ENCODE measurements around the gene FHOD3. TPM values are rescaled to one million over a fixed set of nuclear protein-coding genes. Genes with fewer than 3 reads are reported as not detected.

Gene FHOD3
- total RNA-seq, 1 donor from 2014 or later: not detected

- Mint-ChIP-seq H3K27me3 (ENCODE audit: low read depth) (peaks cover 7% of the 10 kb centered on the region), H3K4me1 (ENCODE audit: low read depth) (no peaks in the 10 kb centered on the region), H3K4me3 (ENCODE audit: low read depth) (no peak overlapping the region), H3K9me3 (no peaks in the 10 kb centered on the region), H3K36me3 (ENCODE audit: low read depth) (no peaks in the 10 kb centered on the region), H3K27ac (no peak overlapping the region)
- intact Hi-C loops (cut with micrococcal nuclease): no loop called here
- no peak for DNase-seq (ENCODE audit: low spot score)
Observed at GRCh38 chr18:36635414-36636096, 338.0 kb downstream of the FHOD3 start.

- H3K4me3 Mint-ChIP-seq (ENCODE audit: low read depth): no peak overlapping the region
- intact Hi-C loops (cut with micrococcal nuclease): no loop called here
Observed at GRCh38 chr18:36636237-36636817, 338.8 kb downstream of the FHOD3 start.

GRCh38 chr18:36638224-36638623 lies 340.7 kb downstream of the FHOD3 start:
- intact Hi-C loops (cut with micrococcal nuclease): no loop called here
- DNase-seq (ENCODE audit: low spot score): no peak
- H3K9me3 Mint-ChIP-seq: no peaks in the 10 kb centered on the region
- no peaks in the 10 kb centered on the region for H3K4me1 Mint-ChIP-seq (ENCODE audit: low read depth)
- no peaks in the 10 kb centered on the region for H3K36me3 Mint-ChIP-seq (ENCODE audit: low read depth)
- H3K27ac Mint-ChIP-seq: no peak overlapping the region
- H3K4me3 Mint-ChIP-seq (ENCODE audit: low read depth): no peak overlapping the region
- peaks cover 7% of the 10 kb centered on the region for H3K27me3 Mint-ChIP-seq (ENCODE audit: low read depth)

More at GRCh38 chr18:36636237-36636817, 338.8 kb downstream of the FHOD3 start:
- no peak overlapping the region for H3K27ac Mint-ChIP-seq
- H3K27me3 Mint-ChIP-seq (ENCODE audit: low read depth): peaks cover 7% of the 10 kb centered on the region
- no peaks in the 10 kb centered on the region for H3K36me3 Mint-ChIP-seq (ENCODE audit: low read depth)
- no peaks in the 10 kb centered on the region for H3K9me3 Mint-ChIP-seq
- DNase-seq (ENCODE audit: low spot score): no peak
- no peaks in the 10 kb centered on the region for H3K4me1 Mint-ChIP-seq (ENCODE audit: low read depth)

GRCh38 chr18:36640021-36640952 lies 342.8 kb downstream of the FHOD3 start:
- Mint-ChIP-seq H3K4me1 (ENCODE audit: low read depth) (no peaks in the 10 kb centered on the region), H3K27me3 (ENCODE audit: low read depth) (peaks cover under 1% of the 10 kb centered on the region), H3K9me3 (no peaks in the 10 kb centered on the region), H3K36me3 (ENCODE audit: low read depth) (no peaks in the 10 kb centered on the region), H3K27ac (no peak overlapping the region), H3K4me3 (ENCODE audit: low read depth) (no peak overlapping the region)
- DNase-seq (ENCODE audit: low spot score): no peak
- intact Hi-C loops (cut with micrococcal nuclease): no loop called here

- Mint-ChIP-seq H3K36me3 (ENCODE audit: low read depth) (no peaks in the 10 kb centered on the region), H3K27me3 (ENCODE audit: low read depth) (peaks cover 3% of the 10 kb centered on the region), H3K27ac (no peak overlapping the region), H3K4me3 (ENCODE audit: low read depth) (no peak overlapping the region), H3K4me1 (ENCODE audit: low read depth) (no peaks in the 10 kb centered on the region), H3K9me3 (no peaks in the 10 kb centered on the region)
- no peak for DNase-seq (ENCODE audit: low spot score)
- intact Hi-C loops (cut with micrococcal nuclease): no loop called here
Observed at GRCh38 chr18:36643061-36643460, 345.5 kb downstream of the FHOD3 start.

- no peak overlapping the region for H3K4me3 Mint-ChIP-seq (ENCODE audit: low read depth)
- intact Hi-C loops (cut with micrococcal nuclease): no loop called here
- no peak overlapping the region for H3K27ac Mint-ChIP-seq
- H3K27me3 Mint-ChIP-seq (ENCODE audit: low read depth): peaks cover 11% of the 10 kb centered on the region
- no peaks in the 10 kb centered on the region for H3K36me3 Mint-ChIP-seq (ENCODE audit: low read depth)
- DNase-seq (ENCODE audit: low spot score): no peak
- H3K9me3 Mint-ChIP-seq: no peaks in the 10 kb centered on the region
- no peaks in the 10 kb centered on the region for H3K4me1 Mint-ChIP-seq (ENCODE audit: low read depth)
Observed at GRCh38 chr18:36648803-36649202, 351.3 kb downstream of the FHOD3 start.

- intact Hi-C loops (cut with micrococcal nuclease): no loop called here
- Mint-ChIP-seq H3K4me1 (ENCODE audit: low read depth) (no peaks in the 10 kb centered on the region), H3K9me3 (no peaks in the 10 kb centered on the region), H3K27ac (no peak overlapping the region), H3K4me3 (ENCODE audit: low read depth) (no peak overlapping the region), H3K27me3 (ENCODE audit: low read depth) (peaks cover 11% of the 10 kb centered on the region), H3K36me3 (ENCODE audit: low read depth) (no peaks in the 10 kb centered on the region)
- DNase-seq (ENCODE audit: low spot score): no peak
Observed at GRCh38 chr18:36649205-36649604, 351.7 kb downstream of the FHOD3 start.

GRCh38 chr18:36650266-36650665 lies 352.8 kb downstream of the FHOD3 start:
- intact Hi-C loops (cut with micrococcal nuclease): no loop called here
- Mint-ChIP-seq H3K27me3 (ENCODE audit: low read depth) (peaks cover 11% of the 10 kb centered on the region), H3K9me3 (no peaks in the 10 kb centered on the region), H3K4me1 (ENCODE audit: low read depth) (no peaks in the 10 kb centered on the region), H3K4me3 (ENCODE audit: low read depth) (no peak overlapping the region), H3K36me3 (ENCODE audit: low read depth) (no peaks in the 10 kb centered on the region), H3K27ac (no peak overlapping the region)
- DNase-seq (ENCODE audit: low spot score): no peak

- no peaks in the 10 kb centered on the region for H3K9me3 Mint-ChIP-seq
- intact Hi-C loops (cut with micrococcal nuclease): no loop called here
- peaks cover 11% of the 10 kb centered on the region for H3K27me3 Mint-ChIP-seq (ENCODE audit: low read depth)
- DNase-seq (ENCODE audit: low spot score): no peak
- no peak overlapping the region for H3K4me3 Mint-ChIP-seq (ENCODE audit: low read depth)
- H3K4me1 Mint-ChIP-seq (ENCODE audit: low read depth): no peaks in the 10 kb centered on the region
- H3K36me3 Mint-ChIP-seq (ENCODE audit: low read depth): no peaks in the 10 kb centered on the region
- no peak overlapping the region for H3K27ac Mint-ChIP-seq
Observed at GRCh38 chr18:36650906-36651305, 353.4 kb downstream of the FHOD3 start.

- Mint-ChIP-seq H3K27ac (no peak overlapping the region), H3K27me3 (ENCODE audit: low read depth) (peaks cover 9% of the 10 kb centered on the region), H3K4me3 (ENCODE audit: low read depth) (no peak overlapping the region), H3K9me3 (no peaks in the 10 kb centered on the region), H3K4me1 (ENCODE audit: low read depth) (no peaks in the 10 kb centered on the region), H3K36me3 (ENCODE audit: low read depth) (no peaks in the 10 kb centered on the region)
- no peak for DNase-seq (ENCODE audit: low spot score)
- intact Hi-C loops (cut with micrococcal nuclease): no loop called here
Observed at GRCh38 chr18:36652503-36652902, 355.0 kb downstream of the FHOD3 start.

GRCh38 chr18:36653141-36653869 lies 355.8 kb downstream of the FHOD3 start:
- intact Hi-C loops (cut with micrococcal nuclease): no loop called here
- Mint-ChIP-seq H3K4me1 (ENCODE audit: low read depth) (no peaks in the 10 kb centered on the region), H3K9me3 (no peaks in the 10 kb centered on the region), H3K27ac (no peak overlapping the region), H3K4me3 (ENCODE audit: low read depth) (no peak overlapping the region), H3K36me3 (ENCODE audit: low read depth) (no peaks in the 10 kb centered on the region), H3K27me3 (ENCODE audit: low read depth) (peaks cover 9% of the 10 kb centered on the region)
- no peak for DNase-seq (ENCODE audit: low spot score)

GRCh38 chr18:36653870-36654269 lies 356.4 kb downstream of the FHOD3 start:
- intact Hi-C loops (cut with micrococcal nuclease): no loop called here
- no peaks in the 10 kb centered on the region for H3K4me1 Mint-ChIP-seq (ENCODE audit: low read depth)
- no peaks in the 10 kb centered on the region for H3K36me3 Mint-ChIP-seq (ENCODE audit: low read depth)
- H3K9me3 Mint-ChIP-seq: no peaks in the 10 kb centered on the region
- H3K27me3 Mint-ChIP-seq (ENCODE audit: low read depth): peaks cover 9% of the 10 kb centered on the region
- DNase-seq (ENCODE audit: low spot score): no peak
- no peak overlapping the region for H3K4me3 Mint-ChIP-seq (ENCODE audit: low read depth)
- H3K27ac Mint-ChIP-seq: no peak overlapping the region
